ENCODE measurements around the gene OLFML2A.

Gene OLFML2A

GRCh38 chr9:124782661-124783574 is 6.0 kb downstream of the OLFML2A start:
- Mint-ChIP-seq H3K4me1 (no peaks in the 10 kb centered on the region), H3K9me3 (no peaks in the 10 kb centered on the region), H3K27ac (ENCODE audit: low read depth) (no peak overlapping the region), H3K4me3 (no peak overlapping the region), H3K27me3 (no peaks in the 10 kb centered on the region), H3K36me3 (ENCODE audit: insufficient read depth) (no peaks in the 10 kb centered on the region)
- ATAC-seq (replicated peaks; ENCODE audit: extremely low read depth, poor library complexity, severe bottlenecking) (no peak), DNase-seq (ENCODE audit: low spot score in 2 of 2) (no peak)

DNA sequence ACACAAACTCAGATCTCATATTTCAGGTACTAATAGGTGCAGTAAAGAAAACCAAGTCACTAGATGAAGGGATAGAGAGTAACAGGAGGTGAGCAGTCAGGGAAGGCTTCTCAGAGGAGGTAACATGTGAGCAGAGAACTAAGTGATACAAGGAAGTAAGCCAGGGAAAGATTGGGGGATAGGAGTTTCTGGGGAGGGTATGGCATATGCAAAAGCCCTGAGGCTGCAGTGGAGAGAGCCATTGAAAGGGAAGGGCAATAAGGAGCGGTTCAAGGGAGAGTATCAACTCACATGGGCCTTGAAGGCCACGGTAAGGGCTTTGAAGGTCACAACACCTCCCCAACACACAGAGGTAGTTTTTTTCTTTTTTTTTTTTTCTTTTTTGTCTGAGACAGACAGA is 6.9 kb downstream of the OLFML2A start:
- Mint-ChIP-seq H3K27me3 (no peaks in the 10 kb centered on the region), H3K4me1 (no peaks in the 10 kb centered on the region)

GRCh38 chr9:124784509-124784908 is 7.6 kb downstream of the OLFML2A start:
- no peaks in the 10 kb centered on the region for H3K27me3 Mint-ChIP-seq
- no peaks in the 10 kb centered on the region for H3K9me3 Mint-ChIP-seq
- no peak overlapping the region for H3K27ac Mint-ChIP-seq (ENCODE audit: low read depth)
- no peak overlapping the region for H3K4me3 Mint-ChIP-seq
- H3K4me1 Mint-ChIP-seq, result no peaks in the 10 kb centered on the region
- ATAC-seq (replicated peaks; ENCODE audit: extremely low read depth, poor library complexity, severe bottlenecking) (no peak), DNase-seq (ENCODE audit: low spot score in 2 of 2) (no peak)
- no peaks in the 10 kb centered on the region for H3K36me3 Mint-ChIP-seq (ENCODE audit: insufficient read depth)

More for the DNA sequence above, 6.9 kb downstream of the OLFML2A start:
- Mint-ChIP-seq H3K36me3 (ENCODE audit: insufficient read depth) (no peaks in the 10 kb centered on the region), H3K27ac (ENCODE audit: low read depth) (no peak overlapping the region), H3K4me3 (no peak overlapping the region), H3K9me3 (no peaks in the 10 kb centered on the region)
- no peak for DNase-seq (ENCODE audit: low spot score in 2 of 2)
- ATAC-seq (replicated peaks; ENCODE audit: extremely low read depth, poor library complexity, severe bottlenecking), result no peak

DNA sequence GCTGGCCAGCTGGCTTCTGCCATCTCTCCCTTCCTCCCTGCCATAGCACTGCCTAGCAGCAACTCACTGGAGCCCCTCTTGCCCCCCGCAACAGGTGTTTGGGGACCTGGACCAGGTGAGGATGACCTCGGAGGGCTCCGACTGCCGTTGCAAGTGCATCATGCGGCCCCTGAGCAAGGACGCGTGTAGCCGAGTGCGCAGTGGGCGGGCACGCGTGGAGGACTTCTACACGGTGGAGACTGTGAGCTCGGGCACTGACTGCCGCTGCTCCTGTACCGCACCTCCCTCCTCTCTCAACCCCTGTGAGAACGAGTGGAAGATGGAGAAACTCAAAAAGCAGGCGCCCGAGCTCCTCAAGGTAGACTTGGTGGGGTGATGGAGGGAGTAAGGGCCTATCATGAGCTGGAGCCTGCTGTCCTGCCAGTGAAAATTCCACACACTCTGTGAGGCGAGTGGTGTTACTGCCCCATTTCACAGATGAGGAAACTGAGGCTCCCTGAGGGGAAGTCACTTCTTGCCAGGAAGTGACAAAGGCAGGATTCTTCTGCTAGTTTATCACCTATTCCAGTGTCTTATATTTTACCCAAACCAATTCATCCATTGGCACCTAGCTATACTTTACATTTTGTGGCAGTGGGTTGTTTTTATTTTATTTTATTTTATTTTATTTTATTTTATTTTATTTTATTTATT is 10.1 kb downstream of the OLFML2A start:
- Mint-ChIP-seq H3K4me3 (no peak overlapping the region), H3K27me3 (no peaks in the 10 kb centered on the region), H3K9me3 (no peaks in the 10 kb centered on the region), H3K4me1 (no peaks in the 10 kb centered on the region), H3K36me3 (ENCODE audit: insufficient read depth) (no peaks in the 10 kb centered on the region), H3K27ac (ENCODE audit: low read depth) (no peak overlapping the region)
- ATAC-seq (replicated peaks; ENCODE audit: extremely low read depth, poor library complexity, severe bottlenecking), result no peak
- DNase-seq (ENCODE audit: low spot score in 2 of 2), result no peak

DNA sequence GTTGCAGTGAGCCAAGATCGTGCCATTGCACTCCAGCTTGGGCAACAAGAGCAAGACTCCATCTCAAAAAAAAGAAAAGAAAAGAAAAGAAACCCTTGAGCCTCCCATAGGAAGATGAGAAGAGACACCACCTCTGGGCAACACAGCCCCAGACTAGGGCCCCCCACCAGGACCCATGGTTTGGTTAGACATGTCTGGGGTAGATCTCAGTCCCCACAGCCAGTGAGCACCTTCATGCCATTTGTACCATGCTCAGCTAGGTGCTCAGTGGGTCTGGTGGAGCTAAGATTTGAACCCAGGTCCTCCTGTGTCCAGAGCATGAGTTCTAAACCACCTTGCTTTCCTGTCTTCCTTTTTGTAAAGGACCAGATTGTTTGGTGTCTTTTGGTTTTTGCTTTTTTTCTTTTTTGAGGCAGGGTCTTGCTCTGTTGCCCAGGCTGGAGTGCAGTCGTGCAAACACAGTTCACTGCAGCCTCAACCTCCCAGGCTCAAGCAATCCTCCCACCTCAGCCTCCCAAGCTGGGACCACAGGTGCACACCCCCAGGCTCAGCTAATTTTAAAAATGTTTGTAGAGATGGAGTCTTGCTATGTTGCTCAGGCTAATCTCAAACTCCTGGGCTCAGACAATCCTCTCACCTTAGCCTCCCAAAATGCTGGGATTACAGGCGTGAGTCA is 11.7 kb downstream of the OLFML2A start:
- Mint-ChIP-seq H3K4me3 (no peak overlapping the region), H3K36me3 (ENCODE audit: insufficient read depth) (no peaks in the 10 kb centered on the region), H3K9me3 (no peaks in the 10 kb centered on the region), H3K27me3 (no peaks in the 10 kb centered on the region), H3K27ac (ENCODE audit: low read depth) (no peak overlapping the region), H3K4me1 (no peaks in the 10 kb centered on the region)
- ATAC-seq (replicated peaks; ENCODE audit: extremely low read depth, poor library complexity, severe bottlenecking) (no peak), DNase-seq (ENCODE audit: low spot score in 2 of 2) (no peak)

GRCh38 chr9:124789531-124789930 is 12.6 kb downstream of the OLFML2A start:
- H3K27ac Mint-ChIP-seq (ENCODE audit: low read depth), result no peak overlapping the region
- no peak for DNase-seq (ENCODE audit: low spot score in 2 of 2)
- ATAC-seq (replicated peaks; ENCODE audit: extremely low read depth, poor library complexity, severe bottlenecking), result no peak
- H3K4me1 Mint-ChIP-seq, result no peaks in the 10 kb centered on the region
- H3K27me3 Mint-ChIP-seq, result no peaks in the 10 kb centered on the region
- H3K4me3 Mint-ChIP-seq, result no peak overlapping the region
- no peaks in the 10 kb centered on the region for H3K9me3 Mint-ChIP-seq
- H3K36me3 Mint-ChIP-seq (ENCODE audit: insufficient read depth), result no peaks in the 10 kb centered on the region

- Mint-ChIP-seq H3K27ac (ENCODE audit: low read depth) (no peak overlapping the region), H3K27me3 (no peaks in the 10 kb centered on the region), H3K4me3 (no peak overlapping the region), H3K4me1 (no peaks in the 10 kb centered on the region), H3K9me3 (no peaks in the 10 kb centered on the region), H3K36me3 (ENCODE audit: insufficient read depth) (no peaks in the 10 kb centered on the region)
- ATAC-seq (replicated peaks; ENCODE audit: extremely low read depth, poor library complexity, severe bottlenecking), result no peak
- DNase-seq (ENCODE audit: low spot score in 2 of 2), result no peak
These were observed 13.4 kb downstream of the OLFML2A start for GRCh38 chr9:124790301-124790700.

DNA sequence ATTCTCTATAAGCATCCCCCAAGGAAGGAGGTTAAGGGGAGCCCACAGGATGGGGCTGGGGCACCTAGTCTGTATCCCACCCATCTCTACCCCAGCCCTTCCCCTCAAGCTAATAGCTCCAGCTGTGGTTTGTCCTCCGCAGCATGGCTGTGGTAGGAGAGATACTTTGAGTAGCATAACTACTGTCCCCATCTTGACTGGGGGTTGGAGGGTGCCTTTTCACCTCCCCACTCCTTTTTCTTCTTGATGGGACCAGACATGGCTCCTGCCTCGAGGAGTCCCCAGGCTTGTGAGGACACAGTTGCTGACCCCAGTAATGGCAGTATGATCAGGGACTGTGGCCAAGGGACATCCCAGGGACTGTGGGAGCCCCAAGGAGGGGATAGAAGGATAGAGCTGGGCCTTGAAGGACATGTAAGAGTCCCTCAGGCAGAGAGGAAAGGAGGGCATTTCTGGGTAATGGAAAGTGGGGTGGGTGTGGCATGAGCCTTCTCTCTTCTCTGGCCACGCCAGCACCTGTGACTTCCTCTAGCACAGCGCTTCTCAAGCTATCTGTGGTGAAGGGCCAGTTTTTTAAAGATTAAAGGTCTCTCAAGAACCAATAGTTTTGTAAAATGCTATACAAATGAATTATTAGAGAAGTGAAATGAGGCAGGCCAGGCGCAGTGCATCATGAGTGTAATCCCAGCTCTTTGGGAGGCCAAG is 14.0 kb downstream of the OLFML2A start:
- ATAC-seq (replicated peaks; ENCODE audit: extremely low read depth, poor library complexity, severe bottlenecking) (no peak), DNase-seq (ENCODE audit: low spot score in 2 of 2) (no peak)
- Mint-ChIP-seq H3K36me3 (ENCODE audit: insufficient read depth) (no peaks in the 10 kb centered on the region), H3K27me3 (no peaks in the 10 kb centered on the region), H3K4me1 (no peaks in the 10 kb centered on the region), H3K27ac (ENCODE audit: low read depth) (no peak overlapping the region), H3K9me3 (no peaks in the 10 kb centered on the region), H3K4me3 (no peak overlapping the region)

DNA sequence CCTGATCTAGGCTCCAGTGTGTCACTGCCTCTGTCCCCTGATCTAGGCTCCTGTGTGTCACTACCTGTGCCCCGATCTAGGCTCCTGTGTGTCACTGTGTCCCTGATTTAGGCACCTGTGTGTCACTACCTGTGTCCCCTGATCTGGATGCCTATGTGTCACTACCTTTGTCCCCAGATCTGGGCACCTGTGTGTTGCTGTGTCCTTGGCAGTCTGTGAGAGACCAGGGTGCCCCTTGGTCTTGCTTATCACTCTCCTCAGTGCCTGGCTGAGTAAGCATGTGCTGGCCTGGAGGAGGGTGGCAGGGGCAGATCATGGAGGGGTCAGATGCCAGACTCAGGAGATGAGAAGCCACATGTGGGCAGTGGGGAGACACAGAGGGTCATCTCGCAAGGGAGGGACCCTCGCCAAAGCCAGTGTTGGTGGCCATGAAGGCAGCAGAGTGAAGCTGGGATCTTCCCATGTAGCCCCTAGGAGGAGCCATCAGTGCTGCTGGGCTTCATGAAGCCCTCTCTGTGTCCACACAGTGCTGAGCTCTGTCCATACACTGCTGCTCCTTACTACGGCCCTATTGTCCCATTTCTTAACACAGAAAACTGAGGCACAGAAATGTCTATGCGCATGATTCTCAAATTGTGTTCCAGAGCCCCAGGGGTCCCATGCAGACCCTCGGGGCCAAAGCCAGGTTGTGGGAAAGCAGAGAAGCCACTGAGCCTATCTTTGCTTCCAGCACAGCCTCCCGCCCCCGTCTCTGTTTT is 15.5 kb downstream of the OLFML2A start:
- Mint-ChIP-seq H3K36me3 (ENCODE audit: insufficient read depth) (no peaks in the 10 kb centered on the region), H3K9me3 (no peaks in the 10 kb centered on the region), H3K27ac (ENCODE audit: low read depth) (peak overlapping the region; percentile 44), H3K27me3 (peaks cover 4% of the 10 kb centered on the region), H3K4me3 (no peak overlapping the region), H3K4me1 (no peaks in the 10 kb centered on the region)
- no peak for ATAC-seq (replicated peaks; ENCODE audit: extremely low read depth, poor library complexity, severe bottlenecking)
- no peak for DNase-seq (ENCODE audit: low spot score in 2 of 2)

DNA sequence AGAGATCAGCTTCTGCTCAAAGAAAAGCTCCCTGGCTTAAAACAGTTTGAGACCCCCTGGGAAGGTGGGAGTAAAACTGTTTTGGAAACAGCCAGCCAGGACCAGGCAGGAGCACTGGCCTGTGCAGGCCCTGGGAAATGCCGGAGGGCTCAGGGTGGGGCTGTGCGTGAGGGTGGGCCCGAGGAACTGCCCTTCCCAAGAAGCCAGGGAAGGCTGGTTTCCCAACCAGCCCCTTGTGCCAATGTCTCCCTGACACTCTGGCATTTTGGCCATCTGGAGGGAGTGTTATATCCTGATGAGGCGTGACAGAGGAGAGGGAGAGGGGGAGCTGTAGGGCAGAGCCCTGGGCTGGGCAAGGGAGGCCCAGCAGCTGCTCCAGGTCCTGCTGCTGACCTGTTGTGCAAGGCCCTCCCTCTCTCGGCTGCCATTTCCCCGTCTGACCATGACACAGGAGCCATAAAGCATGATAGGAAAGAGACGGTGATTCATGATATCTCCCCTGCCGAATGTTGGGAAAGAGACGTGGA is 16.1 kb downstream of the OLFML2A start:
- Mint-ChIP-seq H3K27ac (ENCODE audit: low read depth) (peak overlapping the region; percentile 44), H3K9me3 (no peaks in the 10 kb centered on the region), H3K4me1 (no peaks in the 10 kb centered on the region), H3K4me3 (no peak overlapping the region), H3K36me3 (ENCODE audit: insufficient read depth) (no peaks in the 10 kb centered on the region), H3K27me3 (peaks cover 10% of the 10 kb centered on the region)
- ATAC-seq (replicated peaks; ENCODE audit: extremely low read depth, poor library complexity, severe bottlenecking) (no peak), DNase-seq (ENCODE audit: low spot score in 2 of 2) (no peak)

DNA sequence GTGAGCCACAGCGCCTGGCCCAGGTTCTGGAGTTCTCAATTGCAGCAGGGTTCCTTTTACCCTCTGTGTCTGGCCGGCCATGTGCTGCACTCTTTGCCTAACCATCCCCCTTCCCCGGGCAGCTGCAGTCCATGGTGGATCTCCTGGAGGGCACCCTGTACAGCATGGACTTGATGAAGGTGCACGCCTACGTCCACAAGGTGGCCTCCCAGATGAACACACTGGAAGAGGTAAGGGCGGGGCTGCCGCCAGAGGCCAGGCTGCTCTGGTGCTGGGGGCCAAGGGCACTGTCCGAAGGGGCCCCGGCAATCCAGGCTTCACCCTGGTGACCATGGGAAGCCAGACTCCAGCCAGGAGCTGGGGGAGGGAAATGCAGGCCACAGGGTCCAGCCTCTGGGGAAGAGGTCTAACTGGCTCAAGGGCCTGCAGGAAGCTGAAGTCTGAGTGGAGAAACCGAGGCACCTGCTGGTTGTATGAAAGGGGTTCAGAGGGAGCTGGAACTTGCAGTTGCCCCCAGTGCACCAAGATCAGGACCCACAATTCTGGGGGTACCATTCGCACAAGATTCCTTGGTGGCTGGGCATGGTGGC is 18.1 kb downstream of the OLFML2A start:
- Mint-ChIP-seq H3K27me3 (peaks cover 17% of the 10 kb centered on the region), H3K9me3 (no peaks in the 10 kb centered on the region), H3K4me1 (no peaks in the 10 kb centered on the region), H3K4me3 (no peak overlapping the region), H3K36me3 (ENCODE audit: insufficient read depth) (no peaks in the 10 kb centered on the region), H3K27ac (ENCODE audit: low read depth) (no peak overlapping the region)
- ATAC-seq (replicated peaks; ENCODE audit: extremely low read depth, poor library complexity, severe bottlenecking), result no peak
- DNase-seq (ENCODE audit: low spot score in 2 of 2), result no peak

All from central memory CD8-positive, alpha-beta T cell (primary cell).